Kidney epithelial cell (primary cell): Measurements from ENCODE around the gene CACNA2D1. TPM values are rescaled to one million over a fixed set of nuclear protein-coding genes. Genes with fewer than 3 reads are reported as not detected.

ENCODE experiments used
- DNase-seq: peaks from one replicate; pipeline ENCODE4 v3.0.0-alpha.2; 2010; ENCODE audit warnings: low read depth
- H3K27me3 ChIP-seq: 2 replicates; pipeline ENCODE4 v1.6.0; 2011; ENCODE audit warnings: low read length; ENCODE audit not compliant: control insufficient read depth, insufficient read depth
- H3K36me3 ChIP-seq: 2 replicates; pipeline ENCODE4 v1.5.1; 2011; ENCODE audit warnings: low read length; ENCODE audit not compliant: control insufficient read depth, insufficient read depth
- H3K4me3 ChIP-seq: 2 replicates; pipeline ENCODE4 v1.5.1; 2011; ENCODE audit warnings: low read depth, mild to moderate bottlenecking, control low read depth, low read length
- total RNA-seq: library from RNA; depleted of rRNA; stranded (reverse); fragments of >200 nt; gene quantifications from 2 replicates; pipeline ENCODE4 v1.2.3, GENCODE V29; 2015
- TF ChIP-seq, protein P1 (sequence below): IDR thresholded peaks from 2 replicates; pipeline ENCODE4 v1.5.1; 2011; ENCODE audit warnings: mild to moderate bottlenecking, moderate library complexity, low read length, control low read depth, inconsistent platforms; ENCODE audit not compliant: insufficient read depth, poor library complexity, severe bottlenecking

CACNA2D1 gene
- total RNA-seq, 1 donor from 2014 or later: 5.9 TPM

DNA sequence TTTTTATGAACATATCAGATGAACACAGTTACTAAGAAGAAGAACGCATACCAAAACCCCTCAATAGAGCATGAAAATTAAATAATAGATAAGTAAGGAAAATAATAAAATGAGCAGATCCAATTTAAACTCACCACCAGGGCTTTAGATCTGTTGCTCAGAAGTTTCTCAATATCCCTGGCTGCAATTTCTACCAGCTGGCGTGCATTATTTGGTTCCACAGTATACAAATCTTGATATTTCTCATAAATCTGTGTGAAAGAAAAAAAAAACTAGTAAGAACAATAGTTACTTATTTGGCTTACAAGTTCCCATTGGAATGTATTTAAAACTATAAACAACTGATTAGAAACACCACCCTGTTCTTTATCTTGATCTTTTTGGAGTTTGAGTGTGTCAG lies 108.6 kb downstream of the CACNA2D1 start:
- H3K36me3 ChIP-seq: no peaks in the 10 kb centered on the region
- no peak for DNase-seq
- H3K4me3 ChIP-seq: no peak overlapping the region
- H3K27me3 ChIP-seq: no peaks in the 10 kb centered on the region
- TF ChIP-seq, protein P1, sequence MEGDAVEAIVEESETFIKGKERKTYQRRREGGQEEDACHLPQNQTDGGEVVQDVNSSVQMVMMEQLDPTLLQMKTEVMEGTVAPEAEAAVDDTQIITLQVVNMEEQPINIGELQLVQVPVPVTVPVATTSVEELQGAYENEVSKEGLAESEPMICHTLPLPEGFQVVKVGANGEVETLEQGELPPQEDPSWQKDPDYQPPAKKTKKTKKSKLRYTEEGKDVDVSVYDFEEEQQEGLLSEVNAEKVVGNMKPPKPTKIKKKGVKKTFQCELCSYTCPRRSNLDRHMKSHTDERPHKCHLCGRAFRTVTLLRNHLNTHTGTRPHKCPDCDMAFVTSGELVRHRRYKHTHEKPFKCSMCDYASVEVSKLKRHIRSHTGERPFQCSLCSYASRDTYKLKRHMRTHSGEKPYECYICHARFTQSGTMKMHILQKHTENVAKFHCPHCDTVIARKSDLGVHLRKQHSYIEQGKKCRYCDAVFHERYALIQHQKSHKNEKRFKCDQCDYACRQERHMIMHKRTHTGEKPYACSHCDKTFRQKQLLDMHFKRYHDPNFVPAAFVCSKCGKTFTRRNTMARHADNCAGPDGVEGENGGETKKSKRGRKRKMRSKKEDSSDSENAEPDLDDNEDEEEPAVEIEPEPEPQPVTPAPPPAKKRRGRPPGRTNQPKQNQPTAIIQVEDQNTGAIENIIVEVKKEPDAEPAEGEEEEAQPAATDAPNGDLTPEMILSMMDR: no peak

GRCh38 chr7:82331234-82331633 lies 112.3 kb downstream of the CACNA2D1 start:
- H3K36me3 ChIP-seq: no peaks in the 10 kb centered on the region
- no peaks in the 10 kb centered on the region for H3K27me3 ChIP-seq
- H3K4me3 ChIP-seq: no peak overlapping the region
- no peak for DNase-seq
- TF ChIP-seq, protein P1: no peak

- Histone ChIP-seq H3K4me3 (no peak overlapping the region), H3K36me3 (no peaks in the 10 kb centered on the region), H3K27me3 (no peaks in the 10 kb centered on the region)
- no peak for DNase-seq
- TF ChIP-seq, protein P1: no peak
Measured at GRCh38 chr7:82330706-82331215, 112.8 kb downstream of the CACNA2D1 start.

DNA sequence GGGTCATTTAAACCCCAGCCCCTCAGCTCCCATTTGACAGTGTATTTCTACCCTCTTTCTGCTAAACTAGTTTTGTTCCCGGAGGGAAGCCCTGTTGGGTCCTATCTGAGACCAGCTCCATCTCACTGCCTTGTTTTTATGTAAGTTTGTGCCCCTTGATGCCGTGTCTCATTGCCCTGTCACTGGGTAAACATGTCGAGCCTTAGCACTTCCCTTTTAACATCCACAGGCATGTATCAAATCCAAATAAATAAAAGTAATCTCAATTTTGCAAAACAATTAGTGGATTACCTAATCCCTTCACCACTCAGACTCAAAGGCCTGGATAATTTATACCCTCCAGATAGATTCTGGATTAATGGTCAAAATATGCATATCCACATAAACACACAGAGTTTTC lies 115.7 kb downstream of the CACNA2D1 start:
- DNase-seq: no peak
- no peaks in the 10 kb centered on the region for H3K36me3 ChIP-seq
- H3K4me3 ChIP-seq: no peak overlapping the region
- no peaks in the 10 kb centered on the region for H3K27me3 ChIP-seq
- TF ChIP-seq, protein P1: no peak

GRCh38 chr7:82325416-82325815 lies 118.2 kb downstream of the CACNA2D1 start:
- DNase-seq: no peak
- Histone ChIP-seq H3K27me3 (no peaks in the 10 kb centered on the region), H3K4me3 (no peak overlapping the region), H3K36me3 (no peaks in the 10 kb centered on the region)
- TF ChIP-seq, protein P1: no peak

GRCh38 chr7:82323806-82324205 lies 119.8 kb downstream of the CACNA2D1 start:
- H3K36me3 ChIP-seq: no peaks in the 10 kb centered on the region
- no peak for DNase-seq
- TF ChIP-seq, protein P1: no peak
- no peak overlapping the region for H3K4me3 ChIP-seq
- no peaks in the 10 kb centered on the region for H3K27me3 ChIP-seq
